Testis (tissue), 2 donors: ENCODE data around the gene PSAP.

Experiments
- CTCF ChIP-seq, 3 experiments: fragments of 450-650 bp in 2 of 3; fragments of 200-600 bp in 1 of 3; sonication (generic) in 1 of 3; IDR thresholded peaks; one replicate each; pipeline ENCODE4 v1.5.1; 2016 to 2019; ENCODE audit warnings: antibody characterized with exemption in 3 of 3, mild to moderate bottlenecking in 2 of 3, moderate library complexity in 1 of 3
- POLR2A ChIP-seq: fragments of 450-650 bp; IDR thresholded peaks from one replicate; pipeline ENCODE4 v1.6.1; 2017; ENCODE audit warnings: antibody characterized with exemption, mild to moderate bottlenecking, moderate library complexity

DNA sequence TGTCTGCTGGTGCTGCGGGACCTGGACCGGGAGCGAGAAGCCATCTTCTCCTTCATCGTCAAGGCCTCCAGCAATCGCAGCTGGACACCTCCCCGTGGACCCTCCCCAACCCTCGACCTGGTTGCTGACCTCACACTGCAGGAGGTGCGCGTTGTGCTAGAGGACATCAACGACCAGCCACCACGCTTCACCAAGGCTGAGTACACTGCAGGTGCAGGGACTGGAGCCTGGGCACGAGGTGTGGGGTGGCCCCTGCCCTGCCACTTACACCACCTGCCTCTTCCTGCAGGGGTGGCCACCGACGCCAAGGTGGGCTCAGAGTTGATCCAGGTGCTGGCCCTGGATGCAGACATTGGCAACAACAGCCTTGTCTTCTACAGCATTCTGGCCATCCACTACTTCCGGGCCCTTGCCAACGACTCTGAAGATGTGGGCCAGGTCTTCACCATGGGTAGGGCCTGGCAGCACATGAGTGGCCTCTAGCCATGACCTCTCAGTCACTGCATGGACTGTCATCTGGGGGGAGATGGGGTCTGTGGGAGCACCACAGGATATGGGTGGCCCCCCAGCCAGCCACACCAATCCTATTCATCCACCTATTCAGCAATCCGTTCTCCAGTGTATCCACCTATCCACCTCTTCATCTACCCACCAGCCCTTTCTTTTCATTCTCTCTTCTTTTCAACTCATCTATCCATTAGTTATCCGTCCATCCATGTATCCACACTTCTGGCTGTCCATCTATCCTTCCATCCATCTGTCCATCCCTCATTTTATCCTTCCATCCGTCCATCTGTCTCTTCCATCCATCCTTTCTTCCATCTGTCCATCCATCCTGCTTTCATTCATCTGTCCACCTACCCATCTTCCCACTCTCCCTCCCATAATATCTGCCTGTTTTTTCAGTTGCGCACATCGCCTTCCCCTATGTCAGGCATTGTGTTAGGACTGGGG, 43.2 kb downstream of the PSAP start:
- TF ChIP-seq CTCF (IDR thresholded peaks at IDR 0.05) (no peak), POLR2A (no peak)
